ENCODE data around the gene AP1G1. TPM values are rescaled to one million over a fixed set of nuclear protein-coding genes. Genes with fewer than 3 reads are reported as not detected.
A peak's percentile ranks its signal among the peaks of the same experiment; 100 is the strongest.

The AP1G1 gene
- total RNA-seq, 1 donor from 2014 or later, result 116 TPM

GRCh38 chr16:71746442-71747046 lies 62.1 kb downstream of the AP1G1 start:
- Histone ChIP-seq H3K4me1 (no peaks in the 10 kb centered on the region), H3K9me3 (no peaks in the 10 kb centered on the region), H3K27me3 (no peaks in the 10 kb centered on the region), H3K27ac (no peak overlapping the region), H3K4me3 (no peak overlapping the region), H3K36me3 (peaks cover 0 to 66% of the 10 kb centered on the region in 2 donors)
- TF ChIP-seq POLR2A (IDR thresholded peaks at IDR 0.05) (no peak), CTCF (IDR thresholded peaks at IDR 0.05) (peak in 1 of 3 experiments; percentile 37)
- intact Hi-C loops (cut with DNase I), result no loop called here
- no peak for DNase-seq (ENCODE audit: extremely low spot score in 2 of 2)

- intact Hi-C loops (cut with DNase I), result no loop called here
- Histone ChIP-seq H3K27ac (no peak overlapping the region), H3K36me3 (peaks cover 0 to 50% of the 10 kb centered on the region in 2 donors), H3K9me3 (no peaks in the 10 kb centered on the region), H3K4me3 (no peak overlapping the region), H3K27me3 (no peaks in the 10 kb centered on the region), H3K4me1 (no peaks in the 10 kb centered on the region)
- DNase-seq (ENCODE audit: extremely low spot score in 2 of 2), result no peak
- TF ChIP-seq POLR2A (IDR thresholded peaks at IDR 0.05) (no peak), POLR2AphosphoS5 (IDR thresholded peaks at IDR 0.05; ENCODE audit: insufficient read depth in 1 of 2, low read depth in 1 of 2) (no peak), CTCF (IDR thresholded peaks at IDR 0.05) (no peak)
Measured at GRCh38 chr16:71738855-71739254, 69.8 kb downstream of the AP1G1 start.

- Histone ChIP-seq H3K4me1 (no peaks in the 10 kb centered on the region), H3K27ac (no peak overlapping the region), H3K27me3 (no peaks in the 10 kb centered on the region), H3K36me3 (peaks cover 0 to 56% of the 10 kb centered on the region in 2 donors), H3K4me3 (no peak overlapping the region), H3K9me3 (no peaks in the 10 kb centered on the region)
- intact Hi-C loops (cut with DNase I), result no loop called here
- no peak for TF ChIP-seq CTCF (IDR thresholded peaks at IDR 0.05)
- TF ChIP-seq POLR2AphosphoS5 (IDR thresholded peaks at IDR 0.05; ENCODE audit: insufficient read depth in 1 of 2, low read depth in 1 of 2), result no peak
- TF ChIP-seq POLR2A (IDR thresholded peaks at IDR 0.05), result no peak
- no peak for DNase-seq (ENCODE audit: extremely low spot score in 2 of 2)
Measured at GRCh38 chr16:71737501-71737900, 71.1 kb downstream of the AP1G1 start.

- no peak overlapping the region for H3K27ac ChIP-seq
- no peak overlapping the region for H3K4me3 ChIP-seq
- no peaks in the 10 kb centered on the region for H3K27me3 ChIP-seq
- no peaks in the 10 kb centered on the region for H3K9me3 ChIP-seq
- intact Hi-C loops (cut with DNase I), result no loop called here
- H3K4me1 ChIP-seq, result no peaks in the 10 kb centered on the region
- peaks cover 0 to 68% of the 10 kb centered on the region in 2 donors for H3K36me3 ChIP-seq
- TF ChIP-seq CTCF (IDR thresholded peaks at IDR 0.05) (no peak), POLR2AphosphoS5 (IDR thresholded peaks at IDR 0.05; ENCODE audit: insufficient read depth in 1 of 2, low read depth in 1 of 2) (no peak), POLR2A (IDR thresholded peaks at IDR 0.05) (no peak)
- no peak for DNase-seq (ENCODE audit: extremely low spot score in 2 of 2)
Measured at GRCh38 chr16:71734511-71734910, 74.1 kb downstream of the AP1G1 start.

GRCh38 chr16:71732587-71732986 lies 76.0 kb downstream of the AP1G1 start:
- intact Hi-C loops (cut with DNase I), result no loop called here
- no peaks in the 10 kb centered on the region for H3K4me1 ChIP-seq
- no peak for DNase-seq (ENCODE audit: extremely low spot score in 2 of 2)
- no peak overlapping the region for H3K4me3 ChIP-seq
- H3K27ac ChIP-seq, result no peak overlapping the region
- H3K36me3 ChIP-seq, result peaks cover 0 to 48% of the 10 kb centered on the region in 2 donors
- no peaks in the 10 kb centered on the region for H3K27me3 ChIP-seq
- H3K9me3 ChIP-seq, result no peaks in the 10 kb centered on the region
- TF ChIP-seq POLR2AphosphoS5 (IDR thresholded peaks at IDR 0.05; ENCODE audit: insufficient read depth in 1 of 2, low read depth in 1 of 2) (no peak), CTCF (IDR thresholded peaks at IDR 0.05) (no peak), POLR2A (IDR thresholded peaks at IDR 0.05) (no peak)
